Body of pancreas (tissue), 4 donors: ENCODE measurements around the gene CYB561D2. TPM values are rescaled to one million over a fixed set of nuclear protein-coding genes. Genes with fewer than 3 reads are reported as not detected.

Experiments
- ATAC-seq: fragments of 150-250 bp; one replicate; pipeline ENCODE4 v1.9.1; 2016
- DNase-seq, 4 donors: peaks; one replicate each; pipeline ENCODE4 v3.0.0-alpha.2; 2019
- H3K27ac ChIP-seq, 4 donors: fragments of 200-600 bp; sonication (generic); 1 replicate in 3 of 4; 2 replicates in 1 of 4; pipeline versions ENCODE4 v1.5.1 to v1.6.1; 2016 to 2019; ENCODE audit warnings: mild to moderate bottlenecking in 1 of 4, mixed read lengths in 1 of 4, moderate library complexity in 1 of 4
- H3K27me3 ChIP-seq, 2 donors: fragments of 200-600 bp; sonication (generic); one replicate each; pipeline ENCODE4 v1.6.0; 2016; ENCODE audit warnings: mild to moderate bottlenecking in 1 of 2
- H3K36me3 ChIP-seq, 2 donors: fragments of 200-600 bp; sonication (generic); replicated peaks in 1 of 2; 2 replicates each; pipeline ENCODE4 v1.5.1; 2016; ENCODE audit warnings: low read depth in 2 of 2; ENCODE audit not compliant: insufficient read depth in 1 of 2
- H3K4me1 ChIP-seq: fragments of 200-600 bp; sonication (generic); one replicate; pipeline ENCODE4 v1.6.0; 2016
- H3K4me3 ChIP-seq, 2 donors: fragments of 200-600 bp; sonication (generic); 1 replicate in 1 of 2; 2 replicates in 1 of 2; pipeline ENCODE4 v1.5.1; 2016 to 2019
- H3K9me3 ChIP-seq, 3 donors: fragments of 200-600 bp; sonication (generic); 1 replicate in 2 of 3; 2 replicates in 1 of 3; pipeline ENCODE4 v1.5.1; 2016
- CTCF ChIP-seq, 7 experiments: fragments of 450-650 bp in 4 of 7; fragments of 200-600 bp in 3 of 7; sonication (generic) in 3 of 7; IDR thresholded peaks; one replicate each; pipeline ENCODE4 v1.5.1; 2016 to 2019; ENCODE audit warnings: antibody characterized with exemption in 7 of 7
- POLR2A ChIP-seq, 3 donors: fragments of 450-650 bp; IDR thresholded peaks; one replicate each; pipeline ENCODE4 v1.6.1; 2016; ENCODE audit warnings: antibody characterized with exemption in 3 of 3, mild to moderate bottlenecking in 2 of 3
- WGBS, 2 donors: methylation state at CpG; one replicate each; pipeline ENCODE4 v1.1.5; 2017; 5-methylcytosine and 5-hydroxymethylcytosine counted together
- intact Hi-C: fragments of 100-400 bp; cut with DNase I; formaldehyde crosslinking; loops from one replicate; pipeline ENCODE4 v1.15.1; 2023
- total RNA-seq, 2 donors: library from RNA; depleted of rRNA; stranded (reverse); fragments of >200 nt; gene quantifications; one replicate each; pipeline ENCODE4 v1.1.0, GENCODE V29; 2016

Gene CYB561D2
- total RNA-seq, 2 donors from 2014 or later: 11.4 to 29.0 TPM

DNA sequence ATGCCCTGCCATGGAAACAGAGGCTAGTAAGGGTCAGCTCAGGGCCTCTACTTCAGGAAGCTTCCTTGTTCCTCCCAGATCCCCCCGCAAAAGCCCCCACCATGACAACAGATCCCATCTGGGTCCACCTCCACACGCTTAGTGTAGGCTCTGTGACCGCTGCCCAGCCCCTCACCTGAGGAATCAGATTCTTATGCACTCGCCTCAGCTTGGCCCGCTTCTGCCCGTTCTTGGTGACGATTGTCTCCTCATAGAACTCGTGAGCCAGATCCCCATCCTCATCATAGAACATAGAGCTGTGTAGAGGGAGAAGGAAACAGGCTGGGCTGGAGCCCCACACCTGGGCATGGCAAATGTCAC lies 24.5 kb upstream of the CYB561D2 start:
- TF ChIP-seq POLR2A (IDR thresholded peaks at IDR 0.05) (no peak), CTCF (IDR thresholded peaks at IDR 0.05) (no peak)
- no peak overlapping the region for H3K27ac ChIP-seq
- no peaks in the 10 kb centered on the region for H3K9me3 ChIP-seq
- intact Hi-C loops: no loop called here
- H3K36me3 ChIP-seq: peaks cover 7 to 15% of the 10 kb centered on the region in 2 donors
- H3K4me1 ChIP-seq: peaks cover 52% of the 10 kb centered on the region
- no peak for DNase-seq
- H3K4me3 ChIP-seq: no peak overlapping the region
- no peaks in the 10 kb centered on the region for H3K27me3 ChIP-seq
- no peak for ATAC-seq
- 73 to 82% methylated on average over 8 of the region's 8 CpGs for WGBS, 2 donors

GRCh38 chr3:50327129-50327528 lies 23.5 kb upstream of the CYB561D2 start:
- ATAC-seq: no peak
- no peak for DNase-seq
- Histone ChIP-seq H3K27ac (peak overlapping the region in 2 of 4 donors; percentile 73 to 78), H3K9me3 (no peaks in the 10 kb centered on the region), H3K4me1 (peaks cover 47% of the 10 kb centered on the region), H3K27me3 (no peaks in the 10 kb centered on the region), H3K36me3 (peaks cover 7 to 23% of the 10 kb centered on the region in 2 donors), H3K4me3 (peak overlapping the region in 1 of 2 donors; percentile 90)
- intact Hi-C loops: no loop called here
- TF ChIP-seq CTCF (IDR thresholded peaks at IDR 0.05): no peak
- no peak for TF ChIP-seq POLR2A (IDR thresholded peaks at IDR 0.05)
- WGBS, 2 donors: 53 to 60% methylated on average over 3 to 4 of the region's 4 CpGs

DNA sequence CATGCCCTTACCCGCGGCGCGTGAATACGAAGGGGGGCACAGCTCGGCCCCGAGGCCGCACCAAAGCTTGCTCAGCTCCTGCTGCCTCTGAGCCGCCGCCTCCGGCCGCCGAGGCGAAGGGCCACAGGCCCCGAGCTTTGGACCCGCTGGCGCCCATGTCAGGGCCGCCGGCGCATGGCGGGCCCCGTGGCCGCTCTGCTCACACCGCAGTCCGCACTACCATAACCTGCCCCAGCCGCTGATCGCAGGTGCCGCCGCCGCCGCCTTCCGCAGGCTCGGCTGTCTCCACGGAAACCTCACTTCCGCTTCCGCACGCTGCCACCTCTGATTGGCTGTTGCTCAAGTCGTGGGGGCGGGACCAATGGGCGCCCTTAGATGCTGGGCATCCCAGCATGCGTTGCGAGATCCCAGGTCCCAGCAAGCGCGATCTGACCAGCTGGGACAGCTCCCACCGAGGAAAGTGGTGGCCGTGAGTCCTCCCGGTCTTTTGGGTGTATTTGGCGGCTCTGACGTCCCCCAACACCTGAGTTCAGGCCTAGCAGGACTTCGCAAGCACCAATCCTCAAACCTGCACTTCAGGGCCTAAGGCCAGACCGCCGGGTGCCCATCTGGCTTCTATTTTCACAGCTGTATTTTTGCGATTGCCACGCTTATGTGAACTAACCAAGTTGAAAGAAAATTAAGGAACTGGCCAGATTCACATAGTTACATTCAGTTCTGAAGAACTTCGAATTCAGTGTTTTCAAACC lies 22.5 kb upstream of the CYB561D2 start, which contains the start of gene TUSC2:
Gene TUSC2, minus strand, starts transcription at position 281 of the 749 bp plus-strand sequence. Its CDS starts 124 bp downstream, at position 157.
- peaks cover 7 to 23% of the 10 kb centered on the region in 2 donors for H3K36me3 ChIP-seq
- peak within 1 kb of the TSS; percentile 50 to 94 (median 76) for H3K27ac ChIP-seq
- no peaks in the 10 kb centered on the region for H3K27me3 ChIP-seq
- intact Hi-C loops: no loop called here
- H3K4me1 ChIP-seq: peaks cover 42% of the 10 kb centered on the region
- 1 to 4% methylated on average over 5 to 54 of the region's 55 CpGs for WGBS, 2 donors
- peak; percentile 99 for DNase-seq
- H3K4me3 ChIP-seq: peak within 1 kb of the TSS; percentile 90 to 91
- TF ChIP-seq CTCF (IDR thresholded peaks at IDR 0.05) (peak in 1 of 7 experiments; percentile 8), POLR2A (IDR thresholded peaks at IDR 0.05) (peak; percentile 72 to 87 (median 86))
- no peaks in the 10 kb centered on the region for H3K9me3 ChIP-seq
- ATAC-seq: peak; percentile 97

GRCh38 chr3:50330330-50330729 lies 20.3 kb upstream of the CYB561D2 start:
- H3K27me3 ChIP-seq: no peaks in the 10 kb centered on the region
- peaks cover 7 to 23% of the 10 kb centered on the region in 2 donors for H3K36me3 ChIP-seq
- ATAC-seq (no peak), DNase-seq (no peak)
- intact Hi-C loops: no loop called here
- H3K4me1 ChIP-seq: peaks cover 55% of the 10 kb centered on the region
- no peaks in the 10 kb centered on the region for H3K9me3 ChIP-seq
- H3K27ac ChIP-seq: no peak overlapping the region
- H3K4me3 ChIP-seq: no peak overlapping the region
- WGBS, 2 donors: 91 to 95% methylated on average over 4 to 10 of the region's 10 CpGs
- TF ChIP-seq POLR2A (IDR thresholded peaks at IDR 0.05) (no peak), CTCF (IDR thresholded peaks at IDR 0.05) (no peak)
